Fibroblast of peridontal ligament (primary cell): ENCODE measurements around the gene BTD.
A peak's percentile ranks its signal among the peaks of the same experiment; 100 is the strongest.

Source experiments
- DNase-seq: peaks from one replicate; pipeline ENCODE4 v3.0.0-alpha.2; 2010; ENCODE audit errors: extremely low read depth

BTD gene

GRCh38 chr3:15636028-15636709 is 34.6 kb downstream of the BTD start:
- peak; percentile 93 for DNase-seq

- DNase-seq: no peak
Measured at GRCh38 chr3:15637131-15637951, 35.8 kb downstream of the BTD start.

- DNase-seq: peak; percentile 42
Measured at GRCh38 chr3:15638193-15638890, 36.8 kb downstream of the BTD start.

- DNase-seq: peak; percentile 38
Measured at GRCh38 chr3:15638891-15639262, 37.3 kb downstream of the BTD start.

DNA sequence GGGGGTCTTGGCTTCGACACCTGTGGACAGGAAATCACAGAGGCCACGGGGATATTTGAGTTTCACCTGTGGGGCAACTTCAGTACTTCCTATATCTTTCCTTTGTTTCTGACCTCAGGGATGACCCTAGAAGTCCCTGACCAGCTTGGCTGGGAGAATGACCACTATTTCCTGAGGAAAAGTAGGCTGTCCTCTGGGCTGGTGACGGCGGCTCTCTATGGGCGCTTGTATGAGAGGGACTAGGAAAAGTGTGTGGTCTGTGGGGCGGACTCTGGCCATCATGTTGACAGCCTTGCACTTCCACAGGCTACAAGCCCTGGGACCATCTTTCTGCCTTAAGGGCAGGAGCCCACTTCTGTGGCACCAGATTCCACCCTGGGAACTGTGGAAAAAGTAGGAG is 43.7 kb downstream of the BTD start:
- DNase-seq: no peak

GRCh38 chr3:15645740-15646501 is 44.4 kb downstream of the BTD start:
- DNase-seq: peak; percentile 84

DNA sequence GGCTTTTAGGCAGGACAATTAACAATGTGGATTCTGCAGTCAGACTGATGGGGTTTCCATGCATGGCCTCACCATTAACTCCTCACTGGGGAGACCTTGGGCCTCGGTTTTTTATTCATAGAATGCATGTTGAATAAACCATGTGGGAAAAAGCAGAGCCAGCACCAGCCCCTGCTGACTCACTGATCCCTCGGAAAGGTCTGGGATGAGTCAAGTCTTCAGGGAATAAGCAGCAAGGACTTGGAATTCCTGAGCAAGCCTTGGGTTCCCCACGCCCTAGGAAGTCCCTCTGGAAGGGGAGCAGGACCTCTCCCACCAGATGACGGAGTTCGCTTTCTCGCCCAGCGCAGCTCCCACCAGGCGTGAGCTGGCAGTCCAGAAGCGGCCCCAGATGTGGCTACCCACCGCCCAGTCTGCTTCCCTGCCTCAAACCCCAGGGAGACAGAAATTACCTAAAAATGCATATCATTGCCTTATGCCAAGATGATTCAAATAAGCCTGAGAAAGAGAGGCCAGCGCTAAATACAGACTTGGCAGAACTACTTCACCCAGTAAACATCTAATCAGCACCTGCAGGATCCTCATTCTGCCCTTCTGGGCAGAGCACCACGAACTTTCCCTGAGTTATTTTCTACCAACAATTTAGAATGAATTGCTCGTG is 45.4 kb downstream of the BTD start:
- DNase-seq: peak; percentile 100

- peak; percentile 98 for DNase-seq
Measured at GRCh38 chr3:15647611-15648167, 46.1 kb downstream of the BTD start.

- no peak for DNase-seq
Measured at GRCh38 chr3:15649341-15649740, 47.8 kb downstream of the BTD start.

GRCh38 chr3:15649858-15650257 is 48.3 kb downstream of the BTD start:
- no peak for DNase-seq

DNA sequence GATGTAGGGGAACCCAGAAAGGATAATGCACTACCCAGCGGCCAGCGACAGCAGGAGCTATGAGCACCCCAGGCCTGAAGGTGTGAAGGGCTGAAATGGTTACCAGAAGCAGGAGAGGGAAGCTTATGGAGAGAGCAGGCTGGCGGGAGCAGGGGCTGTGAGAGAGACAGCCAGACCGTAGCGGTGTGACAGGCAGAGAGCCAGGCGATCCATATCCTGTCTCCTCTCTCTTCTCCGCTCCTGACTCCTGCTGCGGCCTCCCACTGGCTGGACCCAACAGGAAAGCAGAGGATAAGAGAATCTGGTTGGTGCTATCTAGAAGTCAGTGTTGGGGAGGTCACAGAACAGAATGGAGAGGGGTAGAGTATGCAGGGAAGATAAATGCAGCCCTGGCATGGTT is 49.9 kb downstream of the BTD start:
- DNase-seq: no peak

GRCh38 chr3:15653321-15653720 is 51.8 kb downstream of the BTD start:
- DNase-seq: no peak

- no peak for DNase-seq
Measured at GRCh38 chr3:15654127-15654526, 52.6 kb downstream of the BTD start.

- no peak for DNase-seq
Measured at GRCh38 chr3:15654891-15655290, 53.3 kb downstream of the BTD start.

DNA sequence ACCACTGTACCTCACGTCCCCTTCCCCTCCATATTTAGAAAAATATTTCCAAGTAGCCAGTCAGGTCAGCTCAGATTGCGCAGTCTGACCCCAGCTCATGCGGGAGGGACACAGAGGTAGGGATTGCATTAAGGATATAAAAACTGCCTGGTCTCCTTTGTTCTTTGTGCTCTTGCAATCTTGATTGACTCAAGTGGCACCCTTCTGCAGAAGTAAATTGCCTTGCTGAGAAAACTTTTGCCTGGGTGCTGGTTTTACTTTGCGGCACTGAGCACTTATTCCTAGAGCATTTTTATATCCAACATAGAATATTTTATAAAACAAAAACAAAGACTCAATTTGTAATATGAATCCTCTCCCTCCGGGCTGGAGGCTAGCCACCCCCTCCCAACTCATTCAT is 54.8 kb downstream of the BTD start:
- no peak for DNase-seq

DNA sequence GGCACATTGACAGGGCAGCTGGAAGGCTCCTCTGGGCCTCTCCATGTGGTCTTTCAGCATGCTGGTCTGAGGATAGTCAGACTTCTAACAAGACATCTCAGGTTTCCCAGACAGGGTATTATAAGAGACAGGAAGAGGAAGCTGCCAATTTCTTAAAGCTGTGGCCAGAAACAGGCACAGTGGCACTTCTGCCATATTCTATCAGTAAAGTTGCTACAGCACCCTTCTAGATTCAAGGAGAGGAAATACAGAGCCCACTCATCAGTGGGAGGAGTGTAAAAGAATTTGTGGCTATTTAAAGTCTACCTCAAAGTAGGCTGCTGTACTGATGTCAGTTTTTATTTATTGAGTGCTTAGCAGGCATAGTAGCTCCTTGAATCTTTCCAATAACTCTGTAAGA is 55.5 kb downstream of the BTD start:
- no peak for DNase-seq

DNA sequence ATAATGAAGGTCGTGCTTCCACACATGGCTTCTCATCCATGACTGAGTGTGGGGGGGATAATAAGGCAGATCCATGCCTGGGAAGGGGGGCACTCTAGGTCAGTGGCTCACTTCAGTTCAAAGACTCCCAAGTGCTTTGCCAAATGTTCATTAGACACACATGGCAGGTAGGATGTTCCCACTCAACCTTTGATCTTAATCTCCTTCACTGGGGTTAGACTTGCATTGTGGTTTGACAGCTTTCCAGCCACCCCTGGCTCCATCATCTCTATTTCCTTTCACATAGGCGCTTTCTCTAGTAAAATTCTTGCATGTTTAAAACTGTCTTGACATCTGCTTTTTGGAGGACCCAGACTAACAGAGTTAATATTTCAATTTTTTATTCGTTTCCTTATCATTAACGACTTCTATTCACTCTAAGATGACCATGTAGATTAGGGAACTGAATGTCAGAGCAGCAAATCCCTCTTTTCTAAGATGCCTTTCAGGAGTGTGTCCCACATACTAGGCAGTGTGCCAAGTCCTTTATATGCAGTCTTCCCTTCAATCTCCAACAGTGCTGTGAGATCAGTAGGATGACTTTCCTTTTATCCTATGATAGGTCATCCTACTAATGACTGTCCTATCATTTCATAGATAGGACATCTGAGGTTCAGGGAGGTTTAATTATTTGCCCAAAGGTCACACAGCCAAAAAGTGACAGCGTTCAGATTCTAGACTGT is 57.9 kb downstream of the BTD start:
- peak; percentile 26 for DNase-seq

DNA sequence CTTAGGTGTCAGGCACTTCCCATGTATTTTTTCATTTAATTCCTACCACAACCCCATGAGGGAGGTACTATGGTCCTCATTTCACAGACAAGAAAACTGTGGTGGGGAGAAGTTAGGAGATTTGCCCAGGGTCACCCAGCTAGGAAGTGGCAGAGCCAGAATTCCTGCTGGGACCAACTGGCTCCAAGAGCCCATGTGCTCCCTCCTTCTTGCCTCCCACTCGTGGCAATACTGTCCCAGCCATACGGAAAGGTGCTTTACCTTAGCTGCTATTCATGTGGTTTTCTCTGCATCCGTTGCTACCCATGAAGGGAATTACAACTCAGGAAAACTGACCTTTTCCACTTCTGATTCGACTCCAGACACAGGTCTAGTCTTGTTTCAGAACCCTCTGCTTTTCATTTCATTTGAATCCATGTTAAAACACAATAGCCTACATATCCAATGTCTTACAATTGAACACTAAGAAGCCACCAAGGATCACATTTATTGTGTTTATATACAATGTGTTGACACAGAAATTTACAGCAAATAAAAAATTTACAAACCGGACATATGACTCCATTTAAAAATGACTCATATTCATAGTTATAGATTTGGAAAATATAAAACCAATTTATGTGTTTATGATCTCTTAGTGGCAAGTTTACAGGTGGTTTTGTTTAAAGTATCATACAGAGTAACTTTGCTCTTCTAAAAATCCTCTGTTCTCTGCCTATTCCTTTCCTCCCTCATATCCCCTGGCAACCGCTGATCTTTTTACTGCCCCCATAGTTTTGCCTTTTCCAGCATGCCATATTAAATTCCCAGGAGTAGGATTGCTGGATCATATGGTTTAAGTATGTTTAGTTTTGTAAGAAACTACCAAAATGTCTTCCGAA is 58.8 kb downstream of the BTD start:
- peak; percentile 22 for DNase-seq

DNA sequence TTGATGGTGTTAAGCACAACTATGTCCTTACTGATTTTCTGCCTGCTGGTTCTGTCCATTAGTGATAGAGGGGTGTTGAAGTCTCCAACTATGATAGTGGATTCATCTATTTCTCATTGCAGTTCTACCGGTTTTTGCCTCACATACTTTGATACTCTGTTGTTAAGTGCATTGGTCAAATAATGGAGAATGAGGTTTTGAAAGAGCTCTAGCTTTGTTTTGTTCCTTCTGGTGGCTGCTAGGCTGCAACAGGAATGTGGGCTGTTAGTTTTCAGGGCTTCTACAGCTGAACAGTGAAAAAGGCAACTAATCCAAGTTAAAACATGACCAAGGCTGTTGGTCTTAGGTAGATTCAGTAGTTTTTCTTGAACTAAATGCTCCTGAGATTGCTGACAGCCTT is 62.6 kb downstream of the BTD start:
- no peak for DNase-seq
